ENCODE data around the gene KLHL29. TPM values are rescaled to one million over a fixed set of nuclear protein-coding genes. Genes with fewer than 3 reads are reported as not detected.

Gene KLHL29
- total and polyA plus RNA-seq, 10 donors: 1.5 to 30.5 (median 9.4) TPM

GRCh38 chr2:23366720-23367119, 18.3 kb upstream of the KLHL29 start:
- intact Hi-C loops (cut with DNase I; ENCODE audit: low total_unique reads): no loop called here
- Histone ChIP-seq H3K27ac (no peak overlapping the region), H3K36me3 (no peaks in the 10 kb centered on the region), H3K27me3 (replicated peaks in 1 of 7) (peaks cover 0 to 20% (median 0%) of the 10 kb centered on the region in 7 donors), H3K4me3 (no peak overlapping the region), H3K4me1 (no peaks in the 10 kb centered on the region), H3K9me3 (no peaks in the 10 kb centered on the region)
- no peak for DNase-seq
- TF ChIP-seq CTCF (IDR thresholded peaks at IDR 0.05 in 8 of 11, conservative IDR thresholded peaks at IDR 0.05 in 3 of 11): no peak
- TF ChIP-seq POLR2A (IDR thresholded peaks at IDR 0.05): no peak
- no peak for TF ChIP-seq POLR2AphosphoS5 (IDR thresholded peaks at IDR 0.05)
- WGBS, 5 donors: 58 to 68% (median 65%) methylated on average over 9 of the region's 9 CpGs

DNA sequence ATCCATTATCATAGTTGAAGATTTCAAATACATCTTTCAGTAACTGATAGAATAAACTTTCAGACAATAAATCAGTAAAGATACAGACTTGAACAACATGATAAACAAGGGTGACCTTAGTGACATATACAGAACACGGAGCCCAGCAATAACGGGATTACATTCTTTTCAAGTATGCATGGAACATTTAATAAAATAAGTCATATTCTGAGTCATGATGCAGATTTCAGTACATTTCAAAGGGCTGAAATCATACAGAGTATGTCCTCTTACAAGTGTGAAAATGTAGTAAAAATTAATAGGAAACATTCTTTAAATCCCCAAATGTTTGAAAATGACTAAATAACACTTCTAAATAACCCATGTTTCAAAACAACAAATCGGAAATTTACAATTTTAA, 17.2 kb upstream of the KLHL29 start:
- TF ChIP-seq CTCF (IDR thresholded peaks at IDR 0.05 in 8 of 11, conservative IDR thresholded peaks at IDR 0.05 in 3 of 11) (no peak), POLR2AphosphoS5 (IDR thresholded peaks at IDR 0.05) (no peak), POLR2A (IDR thresholded peaks at IDR 0.05) (no peak)
- Histone ChIP-seq H3K4me3 (no peak overlapping the region), H3K27ac (no peak overlapping the region), H3K36me3 (no peaks in the 10 kb centered on the region), H3K9me3 (no peaks in the 10 kb centered on the region), H3K27me3 (replicated peaks in 1 of 7) (peaks cover 0 to 14% (median 0%) of the 10 kb centered on the region in 7 donors), H3K4me1 (no peaks in the 10 kb centered on the region)
- intact Hi-C loops (cut with DNase I; ENCODE audit: low total_unique reads): no loop called here
- no peak for DNase-seq
- WGBS, 5 donors: 74 to 93% (median 85%) methylated on average over 3 of the region's 3 CpGs

DNA sequence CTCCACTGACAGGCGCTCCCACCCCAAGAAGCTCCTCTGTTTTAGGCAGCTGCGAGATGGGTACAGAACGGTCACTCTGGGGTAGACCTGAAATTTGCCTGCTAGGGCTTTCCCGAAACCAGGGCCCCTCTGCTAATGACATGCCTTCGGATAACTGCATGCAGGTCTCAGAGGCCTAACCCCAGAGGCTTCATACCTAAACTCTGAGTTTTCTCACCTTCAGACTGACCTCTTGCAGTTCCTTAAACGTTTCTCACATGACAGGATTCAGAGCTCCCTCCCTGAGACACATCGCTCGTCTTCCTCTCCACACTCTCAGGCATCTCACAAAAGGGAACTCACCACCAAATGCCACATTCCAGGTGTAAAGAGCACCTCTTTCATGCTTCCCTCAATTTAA, 11.3 kb upstream of the KLHL29 start:
- intact Hi-C loops (cut with DNase I; ENCODE audit: low total_unique reads): no loop called here
- TF ChIP-seq POLR2A (IDR thresholded peaks at IDR 0.05) (no peak), POLR2AphosphoS5 (IDR thresholded peaks at IDR 0.05) (no peak), CTCF (IDR thresholded peaks at IDR 0.05 in 8 of 11, conservative IDR thresholded peaks at IDR 0.05 in 3 of 11) (no peak)

DNA sequence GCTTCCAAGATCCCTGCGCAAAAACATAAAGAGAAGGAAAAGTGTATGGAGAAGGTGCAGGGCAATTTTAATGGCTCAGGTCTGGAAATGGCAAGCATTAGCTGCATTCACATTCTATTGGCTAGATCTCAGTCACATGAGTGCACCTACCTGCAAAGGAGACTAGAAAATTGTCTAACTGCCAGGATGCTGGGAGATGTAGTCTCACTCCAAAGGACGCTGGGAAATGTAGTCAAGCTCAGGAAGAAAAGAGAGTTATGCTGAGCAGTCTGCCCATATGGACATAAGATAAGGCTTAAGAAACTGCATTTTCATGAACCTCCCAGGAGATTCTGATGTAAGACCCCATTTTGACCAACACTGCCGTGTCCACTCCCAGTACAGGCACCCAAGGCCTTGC, 9.5 kb upstream of the KLHL29 start:
- intact Hi-C loops (cut with DNase I; ENCODE audit: low total_unique reads): no loop called here
- 75 to 90% (median 80%) methylated on average over 3 of the region's 3 CpGs for WGBS, 5 donors
- no peak for DNase-seq
- Histone ChIP-seq H3K4me1 (peaks cover 0 to 10% (median 6%) of the 10 kb centered on the region in 6 donors), H3K4me3 (no peak overlapping the region), H3K36me3 (no peaks in the 10 kb centered on the region), H3K27me3 (replicated peaks in 1 of 7) (no peaks in the 10 kb centered on the region), H3K27ac (no peak overlapping the region), H3K9me3 (no peaks in the 10 kb centered on the region)
- TF ChIP-seq POLR2AphosphoS5 (IDR thresholded peaks at IDR 0.05) (no peak), POLR2A (IDR thresholded peaks at IDR 0.05) (no peak), CTCF (IDR thresholded peaks at IDR 0.05 in 8 of 11, conservative IDR thresholded peaks at IDR 0.05 in 3 of 11) (no peak)

More for the DNA sequence above, 11.3 kb upstream of the KLHL29 start:
- no peaks in the 10 kb centered on the region for H3K4me1 ChIP-seq
- 75 to 88% (median 81%) methylated on average over 8 of the region's 8 CpGs for WGBS, 5 donors
- no peak overlapping the region for H3K4me3 ChIP-seq
- DNase-seq: no peak
- no peaks in the 10 kb centered on the region for H3K9me3 ChIP-seq
- H3K36me3 ChIP-seq: no peaks in the 10 kb centered on the region
- H3K27ac ChIP-seq: no peak overlapping the region
- no peaks in the 10 kb centered on the region for H3K27me3 ChIP-seq (replicated peaks in 1 of 7)
